Lung (tissue), 12 donors: ENCODE results near the gene JMJD1C. TPM values are rescaled to one million over a fixed set of nuclear protein-coding genes. Genes with fewer than 3 reads are reported as not detected.

Source experiments
- ATAC-seq: fragments of 200-7000 bp; cut with Tn5 transposase; one replicate; pipeline ENCODE4 v1.9.1; 2020; ENCODE audit warnings: moderate number of reproducible peaks; ENCODE audit not compliant: insufficient read depth, low FRiP score
- DNase-seq, 3 donors: peaks; one replicate each; pipeline ENCODE4 v3.0.0-alpha.2; 2013 to 2017
- H3K27ac ChIP-seq, 2 donors: one replicate each; pipeline ENCODE4 v1.5.1; 2013; ENCODE audit warnings: mild to moderate bottlenecking in 2 of 2, moderate library complexity in 2 of 2, control low read depth in 1 of 2, inconsistent platforms in 1 of 2, low read depth in 1 of 2, low read length in 1 of 2
- H3K27me3 ChIP-seq, 3 donors: one replicate each; pipeline ENCODE4 v1.5.1; 2013; ENCODE audit warnings: low read length in 2 of 3; ENCODE audit not compliant: control insufficient read depth in 3 of 3, insufficient read depth in 3 of 3
- H3K36me3 ChIP-seq, 4 donors: one replicate each; pipeline ENCODE4 v1.5.1; 2013; ENCODE audit warnings: low read length in 4 of 4, mild to moderate bottlenecking in 1 of 4, moderate library complexity in 1 of 4; ENCODE audit not compliant: control insufficient read depth in 4 of 4, insufficient read depth in 4 of 4
- H3K4me1 ChIP-seq, 5 donors: one replicate each; pipeline ENCODE4 v1.5.1; 2013; ENCODE audit warnings: low read length in 5 of 5, mild to moderate bottlenecking in 2 of 5, moderate library complexity in 1 of 5; ENCODE audit not compliant: control insufficient read depth in 5 of 5, insufficient read depth in 5 of 5
- H3K4me3 ChIP-seq: one replicate; pipeline ENCODE4 v1.5.1; 2013; ENCODE audit warnings: mild to moderate bottlenecking, control low read depth, moderate library complexity
- H3K9ac ChIP-seq, 2 donors: one replicate each; pipeline ENCODE4 v1.5.1; 2013; ENCODE audit warnings: low read length in 2 of 2, control low read depth in 1 of 2; ENCODE audit not compliant: insufficient read depth in 1 of 2
- H3K9me3 ChIP-seq, 4 donors: one replicate each; pipeline ENCODE4 v1.5.1; 2013; ENCODE audit warnings: low read length in 3 of 4, mild to moderate bottlenecking in 1 of 4, moderate library complexity in 1 of 4; ENCODE audit not compliant: control insufficient read depth in 4 of 4, insufficient read depth in 3 of 4
- WGBS, 2 donors: extraction: QIAGEN DNeasy Blood & Tissue Kit; methylation state at CpG; one replicate each; pipeline ENCODE4 v1.1.7; 2013; 5-methylcytosine and 5-hydroxymethylcytosine counted together
- polyA plus RNA-seq, 2 donors: library from polyadenylated mRNA; stranded (reverse); fragments of 200-250 nt; gene quantifications; one replicate each; pipeline ENCODE4 v1.2.1, GENCODE V29; 2013
- total RNA-seq, 2 donors: library from RNA; depleted of rRNA in 1 of 2; stranded (reverse); fragments of >200 nt in 1 of 2; gene quantifications; one replicate each; pipeline ENCODE4 v1.2.1, GENCODE V29; 2014 to 2021
- TF ChIP-seq, protein P1 (sequence below): IDR thresholded peaks from 2 replicates; pipeline ENCODE4 v1.5.1; 2012; ENCODE audit warnings: mild to moderate bottlenecking; ENCODE audit errors: control extremely low read depth, extremely low read depth
- donor health status: control.
- donor health status: control.
- donor health status: Bipolar disorder and iron deficiency.
- donor health status: healthy.
- donor health status: DM: yes; HTN: yes; CAD: no.

The JMJD1C gene
- total and polyA plus RNA-seq, 4 donors = 30.5 to 233 (median 71.2) TPM

- WGBS, 2 donors = 74 to 78% methylated on average over 5 of the region's 5 CpGs
- H3K4me1 ChIP-seq = peaks cover 0 to 6% (median 0%) of the 10 kb centered on the region in 5 donors
- H3K36me3 ChIP-seq = peaks cover 0 to 2% (median 0%) of the 10 kb centered on the region in 4 donors
- H3K27ac ChIP-seq = no peak overlapping the region
- ATAC-seq = no peak
- H3K27me3 ChIP-seq = no peaks in the 10 kb centered on the region
- no peaks in the 10 kb centered on the region for H3K9me3 ChIP-seq
- no peak overlapping the region for H3K9ac ChIP-seq
- TF ChIP-seq, protein P1, sequence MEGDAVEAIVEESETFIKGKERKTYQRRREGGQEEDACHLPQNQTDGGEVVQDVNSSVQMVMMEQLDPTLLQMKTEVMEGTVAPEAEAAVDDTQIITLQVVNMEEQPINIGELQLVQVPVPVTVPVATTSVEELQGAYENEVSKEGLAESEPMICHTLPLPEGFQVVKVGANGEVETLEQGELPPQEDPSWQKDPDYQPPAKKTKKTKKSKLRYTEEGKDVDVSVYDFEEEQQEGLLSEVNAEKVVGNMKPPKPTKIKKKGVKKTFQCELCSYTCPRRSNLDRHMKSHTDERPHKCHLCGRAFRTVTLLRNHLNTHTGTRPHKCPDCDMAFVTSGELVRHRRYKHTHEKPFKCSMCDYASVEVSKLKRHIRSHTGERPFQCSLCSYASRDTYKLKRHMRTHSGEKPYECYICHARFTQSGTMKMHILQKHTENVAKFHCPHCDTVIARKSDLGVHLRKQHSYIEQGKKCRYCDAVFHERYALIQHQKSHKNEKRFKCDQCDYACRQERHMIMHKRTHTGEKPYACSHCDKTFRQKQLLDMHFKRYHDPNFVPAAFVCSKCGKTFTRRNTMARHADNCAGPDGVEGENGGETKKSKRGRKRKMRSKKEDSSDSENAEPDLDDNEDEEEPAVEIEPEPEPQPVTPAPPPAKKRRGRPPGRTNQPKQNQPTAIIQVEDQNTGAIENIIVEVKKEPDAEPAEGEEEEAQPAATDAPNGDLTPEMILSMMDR = no peak
- no peak overlapping the region for H3K4me3 ChIP-seq
- DNase-seq = no peak
Observed at GRCh38 chr10:63219749-63220148, 246.0 kb downstream of the JMJD1C start.

- no peaks in the 10 kb centered on the region for H3K9me3 ChIP-seq
- no peak overlapping the region for H3K4me3 ChIP-seq
- peaks cover 0 to 6% (median 2%) of the 10 kb centered on the region in 5 donors for H3K4me1 ChIP-seq
- H3K9ac ChIP-seq = no peak overlapping the region
- H3K36me3 ChIP-seq = peaks cover 7 to 18% (median 12%) of the 10 kb centered on the region in 4 donors
- DNase-seq (peak in 2 of 3 donors; percentile 66 to 71), ATAC-seq (no peak)
- WGBS, 2 donors = 7% methylated on average over 3 of the region's 3 CpGs
- H3K27ac ChIP-seq = no peak overlapping the region
- TF ChIP-seq, protein P1 = peak; percentile 56
- H3K27me3 ChIP-seq = no peaks in the 10 kb centered on the region
Observed at GRCh38 chr10:63217120-63217605, 248.6 kb downstream of the JMJD1C start.

DNA sequence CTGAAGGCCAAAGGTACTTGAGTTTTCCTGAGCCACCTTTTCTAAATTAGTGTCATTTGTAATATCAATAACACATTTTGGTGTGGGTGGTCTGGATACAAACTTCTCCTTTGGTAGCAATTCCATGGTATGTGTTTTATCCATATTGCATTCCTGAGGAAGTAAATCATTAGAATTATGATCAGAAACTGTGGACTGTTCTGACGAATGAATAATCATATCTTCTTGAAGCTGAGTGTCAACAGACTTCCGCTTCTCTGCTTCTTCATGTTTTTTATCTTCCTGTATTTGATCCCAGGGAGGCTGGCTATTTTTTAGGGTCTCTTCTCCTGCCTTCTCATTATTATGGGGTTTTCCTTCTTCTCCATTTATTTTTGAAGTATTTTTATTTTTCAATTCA lies 251.2 kb downstream of the JMJD1C start:
- ATAC-seq = no peak
- Histone ChIP-seq H3K27me3 (no peaks in the 10 kb centered on the region), H3K27ac (no peak overlapping the region), H3K9me3 (no peaks in the 10 kb centered on the region), H3K4me1 (peaks cover 0 to 13% (median 10%) of the 10 kb centered on the region in 5 donors), H3K36me3 (peaks cover 9 to 26% (median 18%) of the 10 kb centered on the region in 4 donors), H3K4me3 (no peak overlapping the region), H3K9ac (no peak overlapping the region)
- 48 to 64% methylated on average over 2 of the region's 2 CpGs for WGBS, 2 donors
- TF ChIP-seq, protein P1 = no peak
- no peak for DNase-seq

DNA sequence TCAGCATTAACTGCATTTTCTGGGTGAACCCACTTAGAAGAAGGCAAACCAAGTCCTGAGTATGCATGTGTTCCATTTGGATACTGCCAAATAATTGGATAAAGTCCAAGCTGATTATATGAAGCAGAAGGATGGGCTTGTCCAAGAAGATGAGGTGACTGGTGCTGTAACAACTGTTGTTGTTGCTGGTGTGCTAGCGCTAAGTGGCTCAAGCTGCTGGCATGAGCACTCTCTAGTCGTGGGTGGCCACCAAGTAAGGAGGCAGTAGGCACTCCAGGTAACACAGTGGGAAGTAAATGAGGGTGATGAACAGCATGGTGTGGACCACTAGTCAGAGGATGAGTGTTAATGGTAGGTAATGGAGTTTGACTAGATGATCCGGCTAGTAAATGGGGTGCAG lies 252.3 kb downstream of the JMJD1C start:
- 85 to 88% methylated on average over 3 of the region's 3 CpGs for WGBS, 2 donors
- H3K4me3 ChIP-seq = no peak overlapping the region
- peaks cover 9 to 28% (median 18%) of the 10 kb centered on the region in 4 donors for H3K36me3 ChIP-seq
- peak in 2 of 3 donors; percentile 39 to 40 for DNase-seq
- no peaks in the 10 kb centered on the region for H3K27me3 ChIP-seq
- no peak overlapping the region for H3K9ac ChIP-seq
- TF ChIP-seq, protein P1 = no peak
- no peaks in the 10 kb centered on the region for H3K9me3 ChIP-seq
- H3K27ac ChIP-seq = no peak overlapping the region
- no peak for ATAC-seq
- peaks cover under 1 to 21% (median 10%) of the 10 kb centered on the region in 5 donors for H3K4me1 ChIP-seq
